Right atrium auricular region (tissue), 2 donors: Measurements from ENCODE around the gene OR7C2. TPM values are rescaled to one million over a fixed set of nuclear protein-coding genes. Genes with fewer than 3 reads are reported as not detected.
"Not testable (repeated sequence)": the region's sequence is repeated elsewhere in the genome, so short reads cannot be mapped to it uniquely, and the experiment has no call there.

Experiments used
- DNase-seq: peaks from one replicate; pipeline ENCODE4 v3.0.0-alpha.2; 2019; ENCODE audit warnings: low spot score
- H3K27ac ChIP-seq, 2 donors: fragments of 200-600 bp; sonication (generic); 1 replicate in 1 of 2; 2 replicates in 1 of 2; pipeline ENCODE4 v1.5.1; 2016 to 2019
- H3K27me3 ChIP-seq, 2 donors: fragments of 200-600 bp; sonication (generic); one replicate each; pipeline versions ENCODE4 v1.5.1 to v1.6.0; 2017 to 2019
- H3K36me3 ChIP-seq: fragments of 200-600 bp; sonication (generic); one replicate; pipeline ENCODE4 v1.5.1; 2016
- H3K4me1 ChIP-seq, 2 donors: fragments of 200-600 bp; sonication (generic); one replicate each; pipeline versions ENCODE4 v1.5.1 to v1.6.0; 2017 to 2019
- H3K4me3 ChIP-seq, 2 donors: fragments of 200-600 bp; sonication (generic); 1 replicate in 1 of 2; 2 replicates in 1 of 2; pipeline ENCODE4 v1.5.1; 2017 to 2019; ENCODE audit warnings: mild to moderate bottlenecking in 1 of 2, moderate library complexity in 1 of 2
- H3K9me3 ChIP-seq, 2 donors: fragments of 200-600 bp; sonication (generic); one replicate each; pipeline ENCODE4 v1.5.1; 2019
- total RNA-seq, 2 donors: library from RNA; depleted of rRNA; stranded (reverse); fragments of >200 nt; gene quantifications; one replicate each; pipeline ENCODE4 v1.1.0, GENCODE V29; 2016
- TF ChIP-seq, protein P1 (sequence below), 2 donors: fragments of 200-600 bp; sonication (generic); IDR thresholded peaks; one replicate each; pipeline ENCODE4 v1.5.1; 2019; ENCODE audit warnings: antibody characterized with exemption in 2 of 2

Gene OR7C2
- total RNA-seq, 2 donors from 2014 or later: not detected

DNA sequence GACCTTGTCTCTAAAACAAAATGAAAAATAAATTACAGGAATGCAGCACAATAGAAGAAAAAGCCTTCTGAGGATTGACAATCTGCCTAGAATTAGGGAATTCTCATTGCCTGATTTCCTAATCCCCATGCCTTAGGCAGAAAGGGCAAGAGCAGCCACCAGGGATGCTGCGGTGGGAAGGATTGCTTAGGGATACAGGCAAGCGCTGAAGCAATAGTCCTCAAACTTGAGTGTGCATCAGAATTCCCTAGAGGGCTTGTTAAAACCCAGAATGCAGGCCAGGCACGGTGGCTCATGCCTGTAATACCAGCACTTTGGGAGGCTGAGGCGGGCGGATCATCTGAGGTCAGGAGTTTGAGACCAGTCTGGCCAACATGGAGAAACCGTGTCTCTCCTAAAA lies 1.0 kb upstream of the OR7C2 start:
- Histone ChIP-seq H3K9me3 (no peaks in the 10 kb centered on the region), H3K4me1 (no peaks in the 10 kb centered on the region), H3K36me3 (no peaks in the 10 kb centered on the region), H3K27me3 (no peaks in the 10 kb centered on the region), H3K4me3 (no peak overlapping the region), H3K27ac (no peak overlapping the region)
- TF ChIP-seq, protein P1, sequence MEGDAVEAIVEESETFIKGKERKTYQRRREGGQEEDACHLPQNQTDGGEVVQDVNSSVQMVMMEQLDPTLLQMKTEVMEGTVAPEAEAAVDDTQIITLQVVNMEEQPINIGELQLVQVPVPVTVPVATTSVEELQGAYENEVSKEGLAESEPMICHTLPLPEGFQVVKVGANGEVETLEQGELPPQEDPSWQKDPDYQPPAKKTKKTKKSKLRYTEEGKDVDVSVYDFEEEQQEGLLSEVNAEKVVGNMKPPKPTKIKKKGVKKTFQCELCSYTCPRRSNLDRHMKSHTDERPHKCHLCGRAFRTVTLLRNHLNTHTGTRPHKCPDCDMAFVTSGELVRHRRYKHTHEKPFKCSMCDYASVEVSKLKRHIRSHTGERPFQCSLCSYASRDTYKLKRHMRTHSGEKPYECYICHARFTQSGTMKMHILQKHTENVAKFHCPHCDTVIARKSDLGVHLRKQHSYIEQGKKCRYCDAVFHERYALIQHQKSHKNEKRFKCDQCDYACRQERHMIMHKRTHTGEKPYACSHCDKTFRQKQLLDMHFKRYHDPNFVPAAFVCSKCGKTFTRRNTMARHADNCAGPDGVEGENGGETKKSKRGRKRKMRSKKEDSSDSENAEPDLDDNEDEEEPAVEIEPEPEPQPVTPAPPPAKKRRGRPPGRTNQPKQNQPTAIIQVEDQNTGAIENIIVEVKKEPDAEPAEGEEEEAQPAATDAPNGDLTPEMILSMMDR (IDR thresholded peaks at IDR 0.05): no peak
- no peak for DNase-seq

DNA sequence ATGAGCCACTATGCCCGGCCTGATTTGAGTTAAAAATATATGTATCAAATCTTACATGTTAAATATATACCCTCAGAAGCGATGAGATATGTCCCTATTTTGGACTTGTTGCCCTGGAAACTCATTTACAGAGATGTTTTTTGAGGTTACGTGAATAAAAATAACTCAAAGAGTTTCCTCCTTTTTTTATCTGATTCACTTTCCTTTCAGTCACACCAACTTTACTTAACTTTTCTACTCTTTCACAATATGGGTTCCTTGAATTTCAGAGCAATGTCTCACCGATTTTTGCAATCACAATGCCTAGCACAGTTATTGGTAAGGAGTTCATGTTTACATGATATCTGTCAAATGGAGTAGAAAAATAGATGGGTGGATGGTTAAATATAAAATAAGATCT lies 2.3 kb downstream of the OR7C2 start:
- H3K4me1 ChIP-seq: no peaks in the 10 kb centered on the region
- no peaks in the 10 kb centered on the region for H3K27me3 ChIP-seq
- no peak for DNase-seq
- TF ChIP-seq, protein P1 (IDR thresholded peaks at IDR 0.05): no peak
- no peaks in the 10 kb centered on the region for H3K9me3 ChIP-seq
- no peak overlapping the region for H3K27ac ChIP-seq
- H3K4me3 ChIP-seq: no peak overlapping the region
- no peaks in the 10 kb centered on the region for H3K36me3 ChIP-seq

DNA sequence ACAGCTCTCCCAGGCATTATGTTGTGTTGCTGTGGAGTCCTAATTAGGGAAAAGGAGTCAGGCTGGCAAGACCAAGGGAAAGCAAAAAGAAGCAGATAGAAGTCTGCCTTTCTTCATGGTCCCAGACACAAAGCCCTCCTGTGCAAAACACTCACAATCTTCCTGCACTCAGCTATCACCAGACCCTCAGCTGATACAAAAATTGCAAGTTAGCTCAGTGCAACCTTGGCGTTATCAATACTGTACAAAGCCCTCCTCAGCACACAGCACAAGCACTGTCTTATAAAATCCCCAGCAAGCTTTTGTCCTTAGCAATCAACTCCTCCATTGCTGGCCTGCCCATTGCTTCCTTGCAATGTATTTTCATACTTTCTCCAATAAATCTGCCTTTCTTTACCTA lies 3.2 kb downstream of the OR7C2 start:
- Histone ChIP-seq H3K27me3 (no peaks in the 10 kb centered on the region), H3K27ac (no peak overlapping the region), H3K36me3 (no peaks in the 10 kb centered on the region), H3K9me3 (no peaks in the 10 kb centered on the region), H3K4me3 (no peak overlapping the region), H3K4me1 (no peaks in the 10 kb centered on the region)
- TF ChIP-seq, protein P1 (IDR thresholded peaks at IDR 0.05): no peak
- no peak for DNase-seq

DNA sequence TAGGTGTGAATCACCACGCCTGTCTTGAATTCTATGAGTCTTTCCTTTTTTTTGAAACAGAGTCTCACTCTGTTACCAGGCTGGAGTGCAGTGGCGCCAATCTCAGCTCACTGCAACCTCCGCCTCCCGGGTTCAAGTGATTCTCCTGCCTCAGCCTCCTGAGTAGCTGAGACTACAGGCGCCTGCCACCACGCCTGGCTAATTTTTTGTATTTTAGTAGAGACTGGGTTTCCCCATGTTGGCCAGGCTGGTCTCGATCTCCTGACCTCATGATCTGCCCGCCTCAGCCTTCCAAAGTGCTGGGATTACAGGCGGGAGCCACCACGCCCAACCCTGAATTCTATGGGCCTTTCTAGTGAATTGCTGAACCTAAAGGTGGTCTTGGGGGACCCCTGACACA lies 8.1 kb downstream of the OR7C2 start:
- H3K4me1 ChIP-seq, H3K9me3 ChIP-seq: not testable (repeated sequence)
- peak; percentile 11 for DNase-seq

DNA sequence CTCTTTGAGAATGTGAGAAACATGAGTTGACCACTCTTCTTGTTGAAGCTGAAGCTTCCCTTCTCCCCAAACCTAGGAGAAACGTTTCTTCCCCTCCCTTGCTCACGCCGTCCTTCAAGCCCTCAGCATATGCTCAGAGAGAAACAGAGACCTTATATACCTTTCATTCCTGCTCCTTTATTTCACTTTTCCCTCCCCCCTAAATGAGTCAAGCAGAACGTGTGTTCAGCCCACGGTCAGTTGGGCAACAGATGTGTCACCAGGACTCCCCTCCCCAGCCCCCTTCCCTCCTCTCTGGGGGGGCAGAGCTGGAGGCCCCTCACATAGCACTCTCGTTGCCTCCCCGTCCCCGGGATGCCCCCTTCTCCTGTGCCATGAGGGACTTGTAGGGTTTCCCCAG lies 8.6 kb downstream of the OR7C2 start:
- H3K36me3 ChIP-seq: no peaks in the 10 kb centered on the region
- no peaks in the 10 kb centered on the region for H3K27me3 ChIP-seq
- no peak overlapping the region for H3K4me3 ChIP-seq
- H3K4me1 ChIP-seq: no peaks in the 10 kb centered on the region
- H3K9me3 ChIP-seq: no peaks in the 10 kb centered on the region
- no peak overlapping the region for H3K27ac ChIP-seq
- DNase-seq: no peak
- TF ChIP-seq, protein P1 (IDR thresholded peaks at IDR 0.05): no peak

More for the DNA sequence above, 8.1 kb downstream of the OR7C2 start:
- H3K27ac ChIP-seq, H3K36me3 ChIP-seq, H3K27me3 ChIP-seq, H3K4me3 ChIP-seq: not testable (repeated sequence)

DNA sequence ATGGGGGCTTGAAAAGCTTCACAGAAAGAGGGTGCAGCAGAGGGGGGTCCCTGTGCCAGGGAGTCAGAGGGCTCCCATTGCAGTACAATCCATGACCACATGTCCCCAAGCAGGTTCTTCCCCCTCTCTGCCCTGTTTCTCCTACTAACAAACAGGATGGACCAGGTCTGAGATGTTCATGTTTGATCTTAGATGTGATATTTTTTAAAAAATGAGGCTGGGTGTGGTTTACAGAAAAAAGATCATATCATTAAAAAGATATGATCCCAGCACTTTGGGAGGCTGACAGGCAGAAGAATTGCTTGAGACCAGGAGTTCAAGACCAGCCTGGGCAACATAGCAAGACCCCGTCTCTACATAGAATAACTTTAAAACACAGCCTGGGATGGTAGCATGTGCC lies 9.1 kb downstream of the OR7C2 start:
- Histone ChIP-seq H3K27me3 (no peaks in the 10 kb centered on the region), H3K9me3 (no peaks in the 10 kb centered on the region), H3K4me3 (no peak overlapping the region), H3K27ac (no peak overlapping the region), H3K36me3 (no peaks in the 10 kb centered on the region), H3K4me1 (no peaks in the 10 kb centered on the region)
- no peak for DNase-seq
- TF ChIP-seq, protein P1 (IDR thresholded peaks at IDR 0.05): no peak
